Hindlimb muscle (tissue), 1 donor: ENCODE data around the gene ZFYVE21. TPM values are rescaled to one million over a fixed set of nuclear protein-coding genes. Genes with fewer than 3 reads are reported as not detected.
"Not testable (repeated sequence)": the region's sequence is repeated elsewhere in the genome, so short reads cannot be mapped to it uniquely, and the experiment has no call there.

Source experiments
- DNase-seq: peaks from one replicate; pipeline ENCODE4 v3.0.0-alpha.2; 2013
- polyA plus RNA-seq: library from polyadenylated mRNA; unstranded; fragments of 120-200 nt; gene quantifications from one replicate; pipeline ENCODE4 v1.2.1, GENCODE V29; 2013; ENCODE audit not compliant: insufficient read length

The ZFYVE21 gene
- polyA plus RNA-seq, 1 donor, result 44.2 TPM

GRCh38 chr14:103765526-103765925 is 49.9 kb downstream of the ZFYVE21 start:
- no peak for DNase-seq

- DNase-seq, result no peak
Observed at GRCh38 chr14:103767336-103767894, 51.8 kb downstream of the ZFYVE21 start.

GRCh38 chr14:103770500-103770899 is 54.9 kb downstream of the ZFYVE21 start:
- DNase-seq, result no peak

- DNase-seq, result no peak
Observed at GRCh38 chr14:103770902-103771301, 55.3 kb downstream of the ZFYVE21 start.

GRCh38 chr14:103772078-103772712 is 56.6 kb downstream of the ZFYVE21 start:
- DNase-seq, result no peak

GRCh38 chr14:103773521-103773920 is 57.9 kb downstream of the ZFYVE21 start:
- DNase-seq, result no peak

- DNase-seq, result no peak
Observed at GRCh38 chr14:103775506-103775905, 59.9 kb downstream of the ZFYVE21 start.

GRCh38 chr14:103776319-103776718 is 60.7 kb downstream of the ZFYVE21 start:
- not testable (repeated sequence) for DNase-seq

- no peak for DNase-seq
Observed at GRCh38 chr14:103782376-103782775, 66.8 kb downstream of the ZFYVE21 start.

Other genes with a start within 250 kb of the ZFYVE21 start
- 190 TPM for gene CKB, start 193.0 kb upstream of the ZFYVE21 start, polyA plus RNA-seq
- 7.8 TPM for gene TRMT61A, start 186.6 kb upstream of the ZFYVE21 start, polyA plus RNA-seq
- 17.8 TPM for gene BAG5, start 153.2 kb upstream of the ZFYVE21 start, polyA plus RNA-seq
- gene COA8, start 152.8 kb upstream of the ZFYVE21 start, polyA plus RNA-seq, result 59.0 TPM
- gene KLC1, start 86.6 kb upstream of the ZFYVE21 start, polyA plus RNA-seq, result 118 TPM
- 11.3 TPM for gene XRCC3, start 359 bp upstream of the ZFYVE21 start, polyA plus RNA-seq
- 13.6 TPM for gene PPP1R13B, start 131.8 kb downstream of the ZFYVE21 start, polyA plus RNA-seq
- gene TDRD9, start 212.6 kb downstream of the ZFYVE21 start, polyA plus RNA-seq, result 0.08 TPM
- not detected for gene RD3L, start 226.7 kb downstream of the ZFYVE21 start, polyA plus RNA-seq